Activated B cell treated with CpG ODN at 0.5 μM for 24 hours (primary cell): ENCODE measurements around the gene B3GALNT1. TPM values are rescaled to one million over a fixed set of nuclear protein-coding genes. Genes with fewer than 3 reads are reported as not detected.

Source experiments
- ATAC-seq: fragments of 200-7000 bp; cut with Tn5 transposase; one replicate; pipeline ENCODE4 v1.10.0; 2021; ENCODE audit warnings: low read depth, mild to moderate bottlenecking, moderate library complexity
- CTCF ChIA-PET: fragments of 350-600 bp; sonication (Branson Sonifier 250); formaldehyde crosslinking; loops from one replicate; lab custom pipeline; 2021; ENCODE audit warnings: antibody characterized with exemption; lab: Charles Lee
- POLR2A ChIA-PET: fragments of 350-600 bp; sonication (Branson Sonifier 250); formaldehyde crosslinking; loops from one replicate; lab custom pipeline; 2021; ENCODE audit warnings: antibody characterized with exemption; lab: Charles Lee
- DNase-seq: peaks from one replicate; pipeline ENCODE4 v3.0.0; 2022
- H3K27ac Mint-ChIP-seq: one replicate; pipeline ENCODE4 v1.8.0; 2020; ENCODE audit warnings: mixed read lengths
- H3K27me3 Mint-ChIP-seq: one replicate; pipeline ENCODE4 v1.8.0; 2021; ENCODE audit warnings: mixed read lengths
- H3K36me3 Mint-ChIP-seq: one replicate; pipeline ENCODE4 v1.8.0; 2021; ENCODE audit warnings: low read depth, mixed read lengths
- H3K4me1 Mint-ChIP-seq: one replicate; pipeline ENCODE4 v1.8.0; 2021; ENCODE audit warnings: mixed read lengths
- H3K4me3 Mint-ChIP-seq: one replicate; pipeline ENCODE4 v1.8.0; 2020; ENCODE audit warnings: mild to moderate bottlenecking, mixed read lengths
- H3K9me3 Mint-ChIP-seq: one replicate; pipeline ENCODE4 v1.8.0; 2020; ENCODE audit warnings: mixed read lengths
- intact Hi-C: fragments of 100-400 bp; cut with micrococcal nuclease; formaldehyde crosslinking; loops from one replicate; pipeline ENCODE4 v1.15.1; 2024
- total RNA-seq: library from RNA; stranded (reverse); gene quantifications from 2 replicates; pipeline ENCODE4 v1.2.3, GENCODE V29; 2022
- TF ChIP-seq, protein P1 (sequence below): fragments of 200-600 bp; IDR thresholded peaks from one replicate; pipeline ENCODE4 v1.8.0; 2022; ENCODE audit warnings: antibody characterized with exemption, mild to moderate bottlenecking

Gene B3GALNT1
- total RNA-seq, 1 donor from 2014 or later: 8.5 TPM

DNA sequence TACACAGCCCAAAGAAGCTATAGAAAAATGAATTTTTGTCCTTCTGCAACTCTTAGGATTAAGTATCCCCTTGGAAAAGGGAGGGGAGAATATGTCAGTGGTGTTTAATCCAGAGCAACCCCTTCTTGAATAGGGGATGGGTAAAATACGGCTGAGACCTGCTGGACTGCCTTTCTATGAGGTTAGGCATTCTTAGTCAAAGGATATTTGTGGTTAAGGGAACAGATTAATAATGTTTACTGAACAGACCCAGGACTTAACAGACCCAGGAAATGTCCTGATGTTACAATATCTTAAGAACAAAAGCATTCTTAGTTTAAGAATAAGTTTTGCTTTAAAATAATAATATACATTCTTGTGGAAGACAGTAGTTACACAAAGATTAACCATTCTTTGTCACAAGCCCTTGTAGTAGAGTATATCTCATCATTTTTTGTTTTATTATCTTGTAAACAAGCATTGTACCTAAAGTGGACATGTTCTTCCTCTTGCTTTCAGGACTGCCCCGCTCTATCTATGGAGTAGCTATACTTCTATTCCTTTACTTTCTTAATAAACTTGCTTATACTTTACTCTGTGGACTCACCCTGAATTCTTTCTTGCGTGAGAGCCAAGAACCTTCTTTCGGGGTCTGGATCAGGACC lies 43.8 kb upstream of the B3GALNT1 start:
- intact Hi-C loops: no loop called here
- POLR2A ChIA-PET: no interaction called here
- H3K4me3 Mint-ChIP-seq: no peak overlapping the region
- CTCF ChIA-PET: no interaction called here
- no peaks in the 10 kb centered on the region for H3K4me1 Mint-ChIP-seq
- peaks cover 6% of the 10 kb centered on the region for H3K9me3 Mint-ChIP-seq
- peaks cover 9% of the 10 kb centered on the region for H3K27me3 Mint-ChIP-seq
- ATAC-seq (no peak), DNase-seq (no peak)
- H3K36me3 Mint-ChIP-seq: no peaks in the 10 kb centered on the region
- H3K27ac Mint-ChIP-seq: no peak overlapping the region
- TF ChIP-seq, protein P1, sequence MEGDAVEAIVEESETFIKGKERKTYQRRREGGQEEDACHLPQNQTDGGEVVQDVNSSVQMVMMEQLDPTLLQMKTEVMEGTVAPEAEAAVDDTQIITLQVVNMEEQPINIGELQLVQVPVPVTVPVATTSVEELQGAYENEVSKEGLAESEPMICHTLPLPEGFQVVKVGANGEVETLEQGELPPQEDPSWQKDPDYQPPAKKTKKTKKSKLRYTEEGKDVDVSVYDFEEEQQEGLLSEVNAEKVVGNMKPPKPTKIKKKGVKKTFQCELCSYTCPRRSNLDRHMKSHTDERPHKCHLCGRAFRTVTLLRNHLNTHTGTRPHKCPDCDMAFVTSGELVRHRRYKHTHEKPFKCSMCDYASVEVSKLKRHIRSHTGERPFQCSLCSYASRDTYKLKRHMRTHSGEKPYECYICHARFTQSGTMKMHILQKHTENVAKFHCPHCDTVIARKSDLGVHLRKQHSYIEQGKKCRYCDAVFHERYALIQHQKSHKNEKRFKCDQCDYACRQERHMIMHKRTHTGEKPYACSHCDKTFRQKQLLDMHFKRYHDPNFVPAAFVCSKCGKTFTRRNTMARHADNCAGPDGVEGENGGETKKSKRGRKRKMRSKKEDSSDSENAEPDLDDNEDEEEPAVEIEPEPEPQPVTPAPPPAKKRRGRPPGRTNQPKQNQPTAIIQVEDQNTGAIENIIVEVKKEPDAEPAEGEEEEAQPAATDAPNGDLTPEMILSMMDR: no peak

DNA sequence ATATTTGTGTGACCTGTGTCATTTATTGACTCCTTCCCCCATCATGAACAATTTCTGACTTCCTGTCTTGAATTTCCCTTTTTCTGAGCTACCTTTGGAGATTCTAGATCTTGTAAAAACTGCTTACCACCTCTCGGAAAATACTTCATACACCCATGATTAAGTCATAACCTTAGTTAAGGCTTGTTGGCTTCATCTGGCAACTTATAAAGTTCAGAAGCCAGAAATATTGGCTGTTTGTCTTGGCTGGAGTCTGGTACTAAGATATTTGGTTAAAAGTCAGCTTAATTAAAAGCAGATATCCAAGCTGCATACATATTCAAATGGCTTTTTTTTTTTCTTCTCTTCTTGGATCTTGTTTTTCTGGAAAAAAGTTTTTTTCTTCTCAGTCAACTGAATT lies 37.3 kb upstream of the B3GALNT1 start:
- H3K4me3 Mint-ChIP-seq: no peak overlapping the region
- ChIA-PET POLR2A (no interaction called here), CTCF (no interaction called here)

DNA sequence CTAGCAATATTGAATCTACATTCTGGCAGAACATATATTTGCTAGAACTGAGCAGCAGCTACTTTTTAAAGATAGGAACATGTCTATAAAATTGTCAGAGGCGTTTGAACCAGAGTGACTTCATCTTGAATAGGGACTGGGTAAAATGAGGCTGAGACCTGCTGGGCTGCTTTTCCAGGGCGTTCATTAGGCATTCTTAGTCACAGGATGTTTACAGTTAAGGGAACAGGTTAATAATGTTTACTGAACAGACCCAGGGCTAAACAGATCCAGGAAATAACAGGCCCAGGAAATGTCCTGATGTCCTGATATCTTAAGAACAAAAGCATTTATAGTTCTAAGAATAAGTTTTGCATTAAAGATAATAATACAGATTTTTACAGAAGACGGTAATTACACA lies 34.5 kb upstream of the B3GALNT1 start:
- H3K36me3 Mint-ChIP-seq: no peaks in the 10 kb centered on the region
- intact Hi-C loops: no loop called here
- no peaks in the 10 kb centered on the region for H3K4me1 Mint-ChIP-seq
- ATAC-seq (no peak), DNase-seq (no peak)
- POLR2A ChIA-PET: no interaction called here
- CTCF ChIA-PET: no interaction called here
- H3K4me3 Mint-ChIP-seq: no peak overlapping the region
- peaks cover 5% of the 10 kb centered on the region for H3K9me3 Mint-ChIP-seq
- no peak overlapping the region for H3K27ac Mint-ChIP-seq
- TF ChIP-seq, protein P1: no peak
- H3K27me3 Mint-ChIP-seq: no peaks in the 10 kb centered on the region

More for the DNA sequence above, 37.3 kb upstream of the B3GALNT1 start:
- H3K36me3 Mint-ChIP-seq: no peaks in the 10 kb centered on the region
- TF ChIP-seq, protein P1: no peak
- intact Hi-C loops: no loop called here
- H3K27ac Mint-ChIP-seq: no peak overlapping the region
- DNase-seq: no peak
- H3K4me1 Mint-ChIP-seq: no peaks in the 10 kb centered on the region
- ATAC-seq: no peak
- no peaks in the 10 kb centered on the region for H3K27me3 Mint-ChIP-seq
- H3K9me3 Mint-ChIP-seq: peaks cover 8% of the 10 kb centered on the region

DNA sequence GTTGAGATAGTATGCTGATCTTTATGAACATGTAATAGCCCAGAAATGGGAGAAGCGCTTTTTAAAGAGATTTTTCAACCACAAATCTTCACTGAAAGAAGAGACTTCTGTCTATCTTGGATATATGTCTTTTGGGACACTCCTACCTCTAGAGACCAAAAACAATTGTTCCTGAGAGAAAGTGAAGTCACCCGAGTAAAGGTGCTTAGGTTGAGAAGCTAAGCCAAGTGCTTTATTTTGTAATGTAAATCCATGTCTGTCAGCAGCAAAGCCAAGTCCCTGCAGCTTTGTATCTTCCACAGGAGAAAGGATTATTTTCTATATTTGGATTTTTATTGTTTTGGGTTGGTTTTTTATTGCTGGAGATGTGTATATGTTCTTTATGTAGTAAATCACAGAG lies 32.1 kb upstream of the B3GALNT1 start:
- CTCF ChIA-PET: no interaction called here
- POLR2A ChIA-PET: no interaction called here
- ATAC-seq (no peak), DNase-seq (no peak)
- no peaks in the 10 kb centered on the region for H3K4me1 Mint-ChIP-seq
- H3K27ac Mint-ChIP-seq: no peak overlapping the region
- H3K36me3 Mint-ChIP-seq: no peaks in the 10 kb centered on the region
- TF ChIP-seq, protein P1: no peak
- no peaks in the 10 kb centered on the region for H3K27me3 Mint-ChIP-seq
- peaks cover 3% of the 10 kb centered on the region for H3K9me3 Mint-ChIP-seq
- H3K4me3 Mint-ChIP-seq: no peak overlapping the region
- intact Hi-C loops: no loop called here

DNA sequence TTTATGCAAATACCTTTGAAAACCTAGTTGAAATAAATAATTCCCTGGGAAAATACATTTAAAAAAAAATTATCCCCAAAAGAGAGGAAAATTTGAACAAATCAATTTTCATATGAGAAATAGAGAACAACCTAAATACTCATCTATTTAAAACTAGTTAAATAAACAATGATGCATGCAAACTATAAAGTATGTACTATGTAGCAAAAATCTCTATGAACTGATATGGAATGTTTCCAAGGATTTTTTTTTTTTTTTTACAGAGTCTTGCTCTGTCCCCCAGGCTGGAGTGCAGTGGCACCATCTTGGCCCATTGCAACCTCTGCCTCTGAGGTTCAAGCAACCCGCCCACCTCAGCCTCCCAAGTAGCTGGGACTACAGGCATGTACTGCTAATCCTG lies 27.2 kb upstream of the B3GALNT1 start:
- intact Hi-C loops: no loop called here
- no peaks in the 10 kb centered on the region for H3K4me1 Mint-ChIP-seq
- CTCF ChIA-PET: no interaction called here

More for the DNA sequence above, 27.2 kb upstream of the B3GALNT1 start:
- POLR2A ChIA-PET: no interaction called here
- TF ChIP-seq, protein P1: no peak
- Mint-ChIP-seq H3K27me3 (no peaks in the 10 kb centered on the region), H3K9me3 (no peaks in the 10 kb centered on the region), H3K4me3 (no peak overlapping the region), H3K27ac (no peak overlapping the region), H3K36me3 (no peaks in the 10 kb centered on the region)
- ATAC-seq (no peak), DNase-seq (no peak)
